Upper lobe of left lung (tissue), 4 donors: ENCODE results near the gene PICALM.

Experiments
- EP300 ChIP-seq, 4 donors: sonication (generic); formaldehyde crosslinking; IDR thresholded peaks; one replicate each; pipeline ENCODE4 v1.5.1; 2017; ENCODE audit warnings: antibody characterized with exemption in 4 of 4, control low read depth in 2 of 4
- POLR2A ChIP-seq, 4 donors: fragments of 450-650 bp; IDR thresholded peaks; one replicate each; pipeline ENCODE4 v1.5.1; 2016 to 2017; ENCODE audit warnings: antibody characterized with exemption in 4 of 4, mild to moderate bottlenecking in 2 of 4
- TF ChIP-seq, protein P1 (sequence below), 6 experiments: fragments of 450-650 bp in 4 of 6; fragments of 200-600 bp in 2 of 6; sonication (generic) in 2 of 6; IDR thresholded peaks; one replicate each; pipeline ENCODE4 v1.5.1; 2016 to 2019; ENCODE audit warnings: antibody characterized with exemption in 6 of 6

DNA sequence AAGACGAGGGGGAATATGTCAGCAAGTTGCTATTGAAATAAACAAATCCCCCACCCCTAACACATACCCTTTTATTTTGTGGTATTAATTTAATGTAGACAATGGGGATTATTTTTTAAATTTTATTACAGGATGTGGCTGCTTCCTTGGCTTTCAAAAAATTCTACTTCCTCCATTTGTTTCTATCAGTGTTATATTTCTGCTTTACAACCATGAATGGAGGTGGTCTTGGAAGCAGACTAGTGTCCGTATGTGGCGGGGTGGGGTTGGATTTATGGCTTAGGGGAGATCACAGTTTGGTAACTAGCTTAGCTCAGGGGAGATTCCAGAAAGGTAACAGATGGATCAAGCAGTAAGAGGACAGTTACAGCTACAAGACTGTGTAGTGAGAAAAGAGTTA is 39.3 kb upstream of the PICALM start:
- TF ChIP-seq, protein P1, sequence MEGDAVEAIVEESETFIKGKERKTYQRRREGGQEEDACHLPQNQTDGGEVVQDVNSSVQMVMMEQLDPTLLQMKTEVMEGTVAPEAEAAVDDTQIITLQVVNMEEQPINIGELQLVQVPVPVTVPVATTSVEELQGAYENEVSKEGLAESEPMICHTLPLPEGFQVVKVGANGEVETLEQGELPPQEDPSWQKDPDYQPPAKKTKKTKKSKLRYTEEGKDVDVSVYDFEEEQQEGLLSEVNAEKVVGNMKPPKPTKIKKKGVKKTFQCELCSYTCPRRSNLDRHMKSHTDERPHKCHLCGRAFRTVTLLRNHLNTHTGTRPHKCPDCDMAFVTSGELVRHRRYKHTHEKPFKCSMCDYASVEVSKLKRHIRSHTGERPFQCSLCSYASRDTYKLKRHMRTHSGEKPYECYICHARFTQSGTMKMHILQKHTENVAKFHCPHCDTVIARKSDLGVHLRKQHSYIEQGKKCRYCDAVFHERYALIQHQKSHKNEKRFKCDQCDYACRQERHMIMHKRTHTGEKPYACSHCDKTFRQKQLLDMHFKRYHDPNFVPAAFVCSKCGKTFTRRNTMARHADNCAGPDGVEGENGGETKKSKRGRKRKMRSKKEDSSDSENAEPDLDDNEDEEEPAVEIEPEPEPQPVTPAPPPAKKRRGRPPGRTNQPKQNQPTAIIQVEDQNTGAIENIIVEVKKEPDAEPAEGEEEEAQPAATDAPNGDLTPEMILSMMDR (IDR thresholded peaks at IDR 0.05) = no peak
- TF ChIP-seq EP300 (IDR thresholded peaks at IDR 0.05) (no peak), POLR2A (IDR thresholded peaks at IDR 0.05) (no peak)
